GM12891 (cell line): Measurements from ENCODE around the gene BTAF1.

ENCODE experiments used
- POLR2A ChIP-seq: IDR thresholded peaks from 2 replicates; pipeline ENCODE4 v1.6.1; 2011; ENCODE audit warnings: low read depth, low read length, control low read depth
- POLR2AphosphoS5 ChIP-seq: IDR thresholded peaks from 2 replicates; pipeline ENCODE4 v1.6.1; 2011; ENCODE audit warnings: low read depth, low read length, control low read depth
- POU2F2 ChIP-seq: IDR thresholded peaks from 2 replicates; pipeline ENCODE4 v1.6.1; 2011; ENCODE audit warnings: low read depth, mild to moderate bottlenecking, control low read depth, low read length, moderate library complexity

DNA sequence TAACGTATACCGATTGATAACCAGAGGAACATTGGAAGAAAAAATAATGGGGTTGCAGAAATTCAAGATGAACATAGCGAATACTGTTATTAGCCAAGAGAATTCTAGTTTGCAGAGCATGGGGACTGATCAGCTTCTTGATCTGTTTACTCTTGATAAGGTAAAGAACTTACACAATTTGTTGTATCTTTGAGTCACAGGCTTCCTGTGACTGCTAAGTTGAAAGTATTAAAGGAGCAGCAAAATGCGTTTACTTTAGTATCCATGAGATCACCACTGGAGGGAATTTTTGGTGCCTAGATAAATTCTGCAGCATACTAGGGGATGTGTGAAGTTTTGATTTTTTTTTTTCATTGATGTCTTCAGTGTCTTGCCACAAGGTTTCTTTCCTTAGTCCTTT is 103.6 kb downstream of the BTAF1 start:
- no peak for TF ChIP-seq POLR2AphosphoS5
- TF ChIP-seq POU2F2, result no peak
- no peak for TF ChIP-seq POLR2A
